A673 (cell line): ENCODE results near the gene GNL3L.

Experiments
- EZH2 ChIP-seq: fragments of 200-600 bp; sonication (generic); IDR thresholded peaks from 2 replicates; pipeline ENCODE4 v1.6.1; 2017; ENCODE audit warnings: borderline replicate concordance, low read depth, mild to moderate bottlenecking, mixed read lengths, antibody characterized with exemption, low read length; ENCODE audit not compliant: poor library complexity, severe bottlenecking
- TF ChIP-seq, protein P1 (sequence below): fragments of 300-800, 200-600 bp; sonication (generic); conservative IDR thresholded peaks from 2 replicates; pipeline ENCODE4 v1.5.1; 2017; ENCODE audit warnings: low read depth, mild to moderate bottlenecking, antibody characterized with exemption, low read length, moderate library complexity, mixed read lengths

DNA sequence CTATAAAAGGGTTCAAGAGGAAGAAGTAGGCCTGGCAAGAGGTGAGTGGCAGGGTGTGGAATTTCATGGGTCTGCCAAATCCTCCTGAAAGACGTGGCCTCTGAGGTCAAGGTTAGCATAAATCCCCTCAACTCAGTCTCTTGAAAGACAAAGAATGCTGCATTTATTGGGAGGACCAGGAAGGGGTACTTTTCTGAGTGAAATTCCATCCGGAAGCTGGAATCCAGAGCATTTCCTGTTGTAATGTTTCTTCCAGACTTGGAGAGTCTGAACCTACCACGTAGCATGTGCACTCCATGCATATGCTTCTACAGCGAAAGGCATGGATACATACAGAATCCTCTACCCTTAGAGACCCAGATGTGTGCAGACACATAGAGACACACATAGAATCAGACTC is 20.6 kb upstream of the GNL3L start:
- TF ChIP-seq, protein P1, sequence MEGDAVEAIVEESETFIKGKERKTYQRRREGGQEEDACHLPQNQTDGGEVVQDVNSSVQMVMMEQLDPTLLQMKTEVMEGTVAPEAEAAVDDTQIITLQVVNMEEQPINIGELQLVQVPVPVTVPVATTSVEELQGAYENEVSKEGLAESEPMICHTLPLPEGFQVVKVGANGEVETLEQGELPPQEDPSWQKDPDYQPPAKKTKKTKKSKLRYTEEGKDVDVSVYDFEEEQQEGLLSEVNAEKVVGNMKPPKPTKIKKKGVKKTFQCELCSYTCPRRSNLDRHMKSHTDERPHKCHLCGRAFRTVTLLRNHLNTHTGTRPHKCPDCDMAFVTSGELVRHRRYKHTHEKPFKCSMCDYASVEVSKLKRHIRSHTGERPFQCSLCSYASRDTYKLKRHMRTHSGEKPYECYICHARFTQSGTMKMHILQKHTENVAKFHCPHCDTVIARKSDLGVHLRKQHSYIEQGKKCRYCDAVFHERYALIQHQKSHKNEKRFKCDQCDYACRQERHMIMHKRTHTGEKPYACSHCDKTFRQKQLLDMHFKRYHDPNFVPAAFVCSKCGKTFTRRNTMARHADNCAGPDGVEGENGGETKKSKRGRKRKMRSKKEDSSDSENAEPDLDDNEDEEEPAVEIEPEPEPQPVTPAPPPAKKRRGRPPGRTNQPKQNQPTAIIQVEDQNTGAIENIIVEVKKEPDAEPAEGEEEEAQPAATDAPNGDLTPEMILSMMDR: no peak
- TF ChIP-seq EZH2: no peak
